Measurements from ENCODE around the gene ATP8A2.

DNA sequence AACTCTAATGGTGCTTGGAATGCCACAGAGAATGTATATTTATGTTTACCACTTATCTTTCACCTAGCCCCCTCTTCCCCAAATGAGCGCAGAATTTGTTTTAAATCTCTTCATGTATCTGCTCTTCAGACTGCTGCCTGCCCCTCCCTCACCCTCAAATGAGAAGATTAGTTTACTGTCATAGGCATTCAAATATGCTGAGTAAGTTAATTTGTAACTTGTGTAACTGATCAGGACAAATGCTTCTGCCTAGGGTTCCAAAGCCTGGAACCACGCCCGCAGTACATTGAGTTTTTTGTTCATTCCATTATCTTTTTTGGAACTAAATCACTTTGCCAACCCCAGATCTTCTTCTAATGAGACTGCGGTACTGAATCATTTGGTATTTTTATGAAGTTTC lies 74.5 kb downstream of the ATP8A2 start:
- TF ChIP-seq, protein P1, sequence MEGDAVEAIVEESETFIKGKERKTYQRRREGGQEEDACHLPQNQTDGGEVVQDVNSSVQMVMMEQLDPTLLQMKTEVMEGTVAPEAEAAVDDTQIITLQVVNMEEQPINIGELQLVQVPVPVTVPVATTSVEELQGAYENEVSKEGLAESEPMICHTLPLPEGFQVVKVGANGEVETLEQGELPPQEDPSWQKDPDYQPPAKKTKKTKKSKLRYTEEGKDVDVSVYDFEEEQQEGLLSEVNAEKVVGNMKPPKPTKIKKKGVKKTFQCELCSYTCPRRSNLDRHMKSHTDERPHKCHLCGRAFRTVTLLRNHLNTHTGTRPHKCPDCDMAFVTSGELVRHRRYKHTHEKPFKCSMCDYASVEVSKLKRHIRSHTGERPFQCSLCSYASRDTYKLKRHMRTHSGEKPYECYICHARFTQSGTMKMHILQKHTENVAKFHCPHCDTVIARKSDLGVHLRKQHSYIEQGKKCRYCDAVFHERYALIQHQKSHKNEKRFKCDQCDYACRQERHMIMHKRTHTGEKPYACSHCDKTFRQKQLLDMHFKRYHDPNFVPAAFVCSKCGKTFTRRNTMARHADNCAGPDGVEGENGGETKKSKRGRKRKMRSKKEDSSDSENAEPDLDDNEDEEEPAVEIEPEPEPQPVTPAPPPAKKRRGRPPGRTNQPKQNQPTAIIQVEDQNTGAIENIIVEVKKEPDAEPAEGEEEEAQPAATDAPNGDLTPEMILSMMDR (IDR thresholded peaks at IDR 0.05): no peak
- TF ChIP-seq POLR2A (IDR thresholded peaks at IDR 0.05): no peak
